GM19025 (cell line): ENCODE data around the gene NPC2.
"Not testable (repeated sequence)": the region's sequence is repeated elsewhere in the genome, so short reads cannot be mapped to it uniquely, and the experiment has no call there.

Experiments
- ATAC-seq: cut with Tn5 transposase; IDR thresholded peaks from one replicate; pipeline ENCODE4 v1.9.1; 2021; ENCODE audit warnings: mild to moderate bottlenecking, low read depth, moderate library complexity; ENCODE audit not compliant: unreplicated experiment

Gene NPC2

GRCh38 chr14:74492776-74493342 lies at the start of gene NPC2:
TSS of gene NPC2 (minus strand) at chr14:74493305. CDS start at chr14:74493274, 31 bp downstream.
- peak; percentile 4 for ATAC-seq

GRCh38 chr14:74542056-74542685 lies 49.1 kb upstream of the NPC2 start:
- ATAC-seq: no peak

GRCh38 chr14:74541225-74541624 lies 48.1 kb upstream of the NPC2 start:
- ATAC-seq: no peak

- ATAC-seq: no peak
Observed at GRCh38 chr14:74539503-74539902, 46.4 kb upstream of the NPC2 start.

- ATAC-seq: no peak
Observed at GRCh38 chr14:74538411-74539391, 45.6 kb upstream of the NPC2 start.

- ATAC-seq: not testable (repeated sequence)
Observed at GRCh38 chr14:74536336-74536735, 43.2 kb upstream of the NPC2 start.

GRCh38 chr14:74535756-74536325 lies 42.7 kb upstream of the NPC2 start:
- ATAC-seq: no peak

- no peak for ATAC-seq
Observed at GRCh38 chr14:74533576-74533975, 40.5 kb upstream of the NPC2 start.

- ATAC-seq: no peak
Observed at GRCh38 chr14:74532246-74532645, 39.1 kb upstream of the NPC2 start.

GRCh38 chr14:74531467-74531866 lies 38.4 kb upstream of the NPC2 start:
- no peak for ATAC-seq

GRCh38 chr14:74531006-74531405 lies 37.9 kb upstream of the NPC2 start:
- no peak for ATAC-seq

- no peak for ATAC-seq
Observed at GRCh38 chr14:74528886-74529285, 35.8 kb upstream of the NPC2 start.

GRCh38 chr14:74528406-74528805 lies 35.3 kb upstream of the NPC2 start:
- ATAC-seq: no peak

- ATAC-seq: no peak
Observed at GRCh38 chr14:74527736-74528280, 34.7 kb upstream of the NPC2 start.

GRCh38 chr14:74526854-74527585 lies 33.9 kb upstream of the NPC2 start:
- no peak for ATAC-seq

- no peak for ATAC-seq
Observed at GRCh38 chr14:74525361-74525851, 32.3 kb upstream of the NPC2 start.

- ATAC-seq: no peak
Observed at GRCh38 chr14:74524812-74525135, 31.7 kb upstream of the NPC2 start.

GRCh38 chr14:74524076-74524811 lies 31.1 kb upstream of the NPC2 start:
- ATAC-seq: no peak

GRCh38 chr14:74522740-74523139 lies 29.6 kb upstream of the NPC2 start:
- no peak for ATAC-seq
